B cell (primary cell): ENCODE data around the gene ZNF385A.

Source experiments
- EZH2 ChIP-seq: IDR thresholded peaks from 2 replicates; pipeline ENCODE4 v1.6.1; 2012; ENCODE audit warnings: borderline replicate concordance, low read depth, mild to moderate bottlenecking, moderate library complexity, low read length; ENCODE audit not compliant: insufficient read depth, poor library complexity, severe bottlenecking
- TF ChIP-seq, protein P1 (sequence below): fragments of 200-600 bp; IDR thresholded peaks from one replicate; pipeline ENCODE4 v1.8.0; 2022; ENCODE audit warnings: antibody characterized with exemption, mild to moderate bottlenecking

GRCh38 chr12:54383041-54383609 lies 1.4 kb downstream of the ZNF385A start:
- TF ChIP-seq EZH2 = no peak
- TF ChIP-seq, protein P1, sequence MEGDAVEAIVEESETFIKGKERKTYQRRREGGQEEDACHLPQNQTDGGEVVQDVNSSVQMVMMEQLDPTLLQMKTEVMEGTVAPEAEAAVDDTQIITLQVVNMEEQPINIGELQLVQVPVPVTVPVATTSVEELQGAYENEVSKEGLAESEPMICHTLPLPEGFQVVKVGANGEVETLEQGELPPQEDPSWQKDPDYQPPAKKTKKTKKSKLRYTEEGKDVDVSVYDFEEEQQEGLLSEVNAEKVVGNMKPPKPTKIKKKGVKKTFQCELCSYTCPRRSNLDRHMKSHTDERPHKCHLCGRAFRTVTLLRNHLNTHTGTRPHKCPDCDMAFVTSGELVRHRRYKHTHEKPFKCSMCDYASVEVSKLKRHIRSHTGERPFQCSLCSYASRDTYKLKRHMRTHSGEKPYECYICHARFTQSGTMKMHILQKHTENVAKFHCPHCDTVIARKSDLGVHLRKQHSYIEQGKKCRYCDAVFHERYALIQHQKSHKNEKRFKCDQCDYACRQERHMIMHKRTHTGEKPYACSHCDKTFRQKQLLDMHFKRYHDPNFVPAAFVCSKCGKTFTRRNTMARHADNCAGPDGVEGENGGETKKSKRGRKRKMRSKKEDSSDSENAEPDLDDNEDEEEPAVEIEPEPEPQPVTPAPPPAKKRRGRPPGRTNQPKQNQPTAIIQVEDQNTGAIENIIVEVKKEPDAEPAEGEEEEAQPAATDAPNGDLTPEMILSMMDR = no peak
